Measurements from ENCODE around the gene SPRTN. TPM values are rescaled to one million over a fixed set of nuclear protein-coding genes. Genes with fewer than 3 reads are reported as not detected.

SPRTN gene
- total RNA-seq, 1 donor from 2014 or later: 14.2 TPM

DNA sequence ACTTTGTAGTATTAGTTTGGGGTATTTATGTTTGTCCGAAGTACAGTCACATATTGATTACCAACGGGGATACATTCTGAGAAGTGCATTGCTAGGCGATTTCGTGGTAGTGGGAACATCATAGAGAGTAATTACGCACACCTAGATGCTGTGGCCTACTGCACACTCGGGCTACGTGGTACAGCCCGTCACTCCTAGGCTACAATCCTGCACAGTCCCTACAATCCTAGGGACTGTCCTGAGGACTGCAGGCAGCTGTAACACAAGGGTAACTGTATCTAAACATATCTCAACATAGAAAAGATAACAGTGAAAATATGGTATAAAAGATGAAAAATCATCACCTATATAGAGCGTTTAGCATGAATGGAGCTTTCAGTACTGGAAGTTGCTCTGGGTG is 19.0 kb upstream of the SPRTN start:
- H3K27me3 ChIP-seq (ENCODE audit: control insufficient read depth, insufficient read depth, low read length): no peaks in the 10 kb centered on the region
- TF ChIP-seq, protein P1, sequence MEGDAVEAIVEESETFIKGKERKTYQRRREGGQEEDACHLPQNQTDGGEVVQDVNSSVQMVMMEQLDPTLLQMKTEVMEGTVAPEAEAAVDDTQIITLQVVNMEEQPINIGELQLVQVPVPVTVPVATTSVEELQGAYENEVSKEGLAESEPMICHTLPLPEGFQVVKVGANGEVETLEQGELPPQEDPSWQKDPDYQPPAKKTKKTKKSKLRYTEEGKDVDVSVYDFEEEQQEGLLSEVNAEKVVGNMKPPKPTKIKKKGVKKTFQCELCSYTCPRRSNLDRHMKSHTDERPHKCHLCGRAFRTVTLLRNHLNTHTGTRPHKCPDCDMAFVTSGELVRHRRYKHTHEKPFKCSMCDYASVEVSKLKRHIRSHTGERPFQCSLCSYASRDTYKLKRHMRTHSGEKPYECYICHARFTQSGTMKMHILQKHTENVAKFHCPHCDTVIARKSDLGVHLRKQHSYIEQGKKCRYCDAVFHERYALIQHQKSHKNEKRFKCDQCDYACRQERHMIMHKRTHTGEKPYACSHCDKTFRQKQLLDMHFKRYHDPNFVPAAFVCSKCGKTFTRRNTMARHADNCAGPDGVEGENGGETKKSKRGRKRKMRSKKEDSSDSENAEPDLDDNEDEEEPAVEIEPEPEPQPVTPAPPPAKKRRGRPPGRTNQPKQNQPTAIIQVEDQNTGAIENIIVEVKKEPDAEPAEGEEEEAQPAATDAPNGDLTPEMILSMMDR (IDR thresholded peaks at IDR 0.05; ENCODE audit: insufficient read depth, low read length, severe bottlenecking): no peak
- no peaks in the 10 kb centered on the region for H3K36me3 ChIP-seq (ENCODE audit: control insufficient read depth, insufficient read depth, low read length)
- H3K4me3 ChIP-seq (ENCODE audit: low read depth, low read length): no peak overlapping the region
- FAIRE-seq (no peak), DNase-seq (ENCODE audit: low read depth) (no peak)

DNA sequence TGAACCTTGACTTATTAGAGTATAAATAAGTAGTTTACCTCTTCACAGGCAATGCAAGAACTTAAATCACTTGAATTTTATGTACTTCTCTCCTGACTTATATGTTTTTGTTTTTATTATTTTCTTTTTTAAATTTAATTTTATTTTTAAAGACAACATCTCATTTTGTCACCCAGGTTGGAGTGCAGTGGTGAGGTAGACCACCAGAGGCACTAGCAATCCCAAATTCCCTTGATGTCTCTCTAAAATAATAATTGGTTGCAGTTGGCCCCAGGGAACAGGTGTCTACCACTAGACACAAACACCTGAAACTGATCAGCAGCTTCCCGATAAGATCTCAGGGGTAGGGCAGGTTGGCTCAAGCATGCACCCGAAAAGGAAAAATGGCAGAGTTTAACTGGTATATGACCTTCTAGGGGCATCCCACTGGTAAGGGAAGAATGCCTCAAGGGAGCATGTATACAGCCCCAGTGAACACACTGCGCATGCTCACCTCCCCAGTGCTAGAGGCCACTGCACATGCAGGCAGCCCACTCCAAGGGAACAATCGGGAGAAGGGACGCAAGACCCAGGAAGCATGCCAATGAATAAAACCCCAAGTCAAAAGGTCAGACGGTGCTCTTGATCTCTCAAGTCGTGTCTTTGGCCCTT is 15.1 kb upstream of the SPRTN start:
- TF ChIP-seq, protein P1 (IDR thresholded peaks at IDR 0.05; ENCODE audit: insufficient read depth, low read length, severe bottlenecking): no peak
- no peak for DNase-seq (ENCODE audit: low read depth)
- Histone ChIP-seq H3K4me3 (ENCODE audit: low read depth, low read length) (no peak overlapping the region), H3K36me3 (ENCODE audit: control insufficient read depth, insufficient read depth, low read length) (no peaks in the 10 kb centered on the region), H3K27me3 (ENCODE audit: control insufficient read depth, insufficient read depth, low read length) (no peaks in the 10 kb centered on the region)
- FAIRE-seq: no peak

DNA sequence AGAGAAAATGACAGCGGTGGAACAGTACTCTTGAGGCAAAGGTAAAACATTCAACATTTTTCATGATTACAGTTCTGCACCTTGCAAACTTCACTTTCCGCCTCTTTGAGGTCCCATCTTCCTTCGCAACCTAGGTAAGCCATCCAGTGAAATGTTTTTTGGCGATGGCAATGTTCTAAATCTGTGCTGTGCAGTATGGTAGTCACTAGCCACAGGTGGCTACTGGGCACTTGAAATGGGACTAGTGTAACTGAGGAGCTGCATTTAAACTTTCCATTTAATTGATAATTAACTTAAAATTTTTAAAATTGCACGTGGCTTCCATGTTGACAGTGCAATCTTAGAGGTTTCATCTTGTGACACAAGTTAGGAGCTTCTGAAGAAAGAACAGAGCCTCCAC is 13.4 kb upstream of the SPRTN start:
- no peak for DNase-seq (ENCODE audit: low read depth)
- FAIRE-seq: no peak
- no peaks in the 10 kb centered on the region for H3K36me3 ChIP-seq (ENCODE audit: control insufficient read depth, insufficient read depth, low read length)
- TF ChIP-seq, protein P1 (IDR thresholded peaks at IDR 0.05; ENCODE audit: insufficient read depth, low read length, severe bottlenecking): no peak
- H3K27me3 ChIP-seq (ENCODE audit: control insufficient read depth, insufficient read depth, low read length): no peaks in the 10 kb centered on the region
- H3K4me3 ChIP-seq (ENCODE audit: low read depth, low read length): no peak overlapping the region

DNA sequence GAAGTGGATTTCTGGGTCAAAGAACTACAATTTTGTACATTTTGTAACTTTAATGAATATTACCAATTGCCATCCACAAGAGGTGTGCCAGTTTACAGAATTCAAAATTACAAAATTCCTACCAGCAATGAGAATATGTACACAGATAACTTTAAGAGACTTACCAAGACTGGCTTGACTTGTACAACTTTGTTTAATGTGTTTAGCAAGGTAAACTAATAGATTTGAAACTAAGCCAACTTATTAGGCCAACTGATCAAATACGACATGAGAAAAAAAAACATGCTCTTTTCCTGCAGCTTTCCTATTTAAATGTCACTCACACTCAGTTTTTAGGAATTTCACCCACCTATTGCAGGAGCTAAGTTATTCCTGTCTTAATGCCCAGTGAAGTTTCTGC is 11.8 kb upstream of the SPRTN start:
- Histone ChIP-seq H3K36me3 (ENCODE audit: control insufficient read depth, insufficient read depth, low read length) (no peaks in the 10 kb centered on the region), H3K4me3 (ENCODE audit: low read depth, low read length) (no peak overlapping the region), H3K27me3 (ENCODE audit: control insufficient read depth, insufficient read depth, low read length) (no peaks in the 10 kb centered on the region)
- DNase-seq (ENCODE audit: low read depth): no peak
- TF ChIP-seq, protein P1 (IDR thresholded peaks at IDR 0.05; ENCODE audit: insufficient read depth, low read length, severe bottlenecking): no peak
- no peak for FAIRE-seq

DNA sequence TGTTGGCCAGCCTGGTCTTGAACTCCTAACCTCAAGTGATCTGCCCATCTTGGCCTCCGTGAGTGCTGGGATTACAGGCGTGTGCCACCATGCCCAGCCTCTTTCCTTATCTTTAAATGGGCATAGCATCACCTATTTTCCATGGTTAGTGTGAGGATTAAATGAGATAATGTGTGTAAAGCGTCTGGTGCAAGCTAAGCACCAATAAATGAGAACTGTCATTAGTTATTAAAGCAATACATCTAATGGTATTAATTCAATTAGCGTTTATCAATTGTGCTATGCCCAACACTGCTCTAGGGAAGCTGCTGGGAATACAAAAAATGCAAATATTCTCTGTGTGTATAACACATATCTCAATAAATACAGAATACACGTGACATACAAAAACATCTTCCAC is 10.5 kb upstream of the SPRTN start:
- DNase-seq (ENCODE audit: low read depth) (no peak), FAIRE-seq (no peak)
- Histone ChIP-seq H3K36me3 (ENCODE audit: control insufficient read depth, insufficient read depth, low read length) (no peaks in the 10 kb centered on the region), H3K4me3 (ENCODE audit: low read depth, low read length) (no peak overlapping the region), H3K27me3 (ENCODE audit: control insufficient read depth, insufficient read depth, low read length) (no peaks in the 10 kb centered on the region)
- TF ChIP-seq, protein P1 (IDR thresholded peaks at IDR 0.05; ENCODE audit: insufficient read depth, low read length, severe bottlenecking): no peak

DNA sequence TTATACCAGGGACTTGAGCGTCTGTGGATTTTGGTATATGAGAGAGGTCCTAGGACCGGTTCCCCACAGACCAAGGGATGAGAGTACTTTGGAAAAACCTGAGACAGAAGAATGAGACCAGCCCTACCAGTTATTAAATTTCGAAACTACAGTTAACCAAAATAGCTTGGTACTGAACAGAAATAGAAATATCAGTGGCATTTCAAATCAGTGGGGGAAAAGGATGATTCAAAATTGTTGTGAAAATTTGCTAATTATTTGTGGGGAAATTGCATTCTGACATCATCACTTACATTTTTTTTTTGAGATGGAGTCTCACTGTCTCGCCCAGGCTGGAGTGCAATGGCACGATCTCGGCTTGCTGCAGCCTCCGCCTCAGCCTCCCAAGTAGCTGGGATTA is 8.6 kb upstream of the SPRTN start:
- FAIRE-seq: no peak
- no peak overlapping the region for H3K4me3 ChIP-seq (ENCODE audit: low read depth, low read length)
- H3K36me3 ChIP-seq (ENCODE audit: control insufficient read depth, insufficient read depth, low read length): no peaks in the 10 kb centered on the region
- no peak for DNase-seq (ENCODE audit: low read depth)
- no peaks in the 10 kb centered on the region for H3K27me3 ChIP-seq (ENCODE audit: control insufficient read depth, insufficient read depth, low read length)
- TF ChIP-seq, protein P1 (IDR thresholded peaks at IDR 0.05; ENCODE audit: insufficient read depth, low read length, severe bottlenecking): no peak

Data from bronchial epithelial cell (primary cell).